ENCODE data around the gene EFNA5. TPM values are rescaled to one million over a fixed set of nuclear protein-coding genes. Genes with fewer than 3 reads are reported as not detected.

Gene EFNA5
- polyA plus RNA-seq, 3 donors: 0.01 TPM; not detected in 2

GRCh38 chr5:107483231-107484024 lies 187.3 kb downstream of the EFNA5 start:
- H3K9me3 Mint-ChIP-seq: peaks cover 0 to 2% (median 0%) of the 10 kb centered on the region in 7 donors
- H3K4me1 ChIP-seq (ENCODE audit: control insufficient read depth in 1 of 2, insufficient read depth in 2 of 2, low read length in 2 of 2): peaks cover 13 to 19% of the 10 kb centered on the region in 2 donors
- H3K9me3 ChIP-seq (replicated peaks in 1 of 2; ENCODE audit: control insufficient read depth in 1 of 2, insufficient read depth in 1 of 2, low read length in 2 of 2): no peaks in the 10 kb centered on the region
- no peak overlapping the region for H3K27ac Mint-ChIP-seq
- H3K79me2 ChIP-seq (ENCODE audit: insufficient read depth, low read length): no peaks in the 10 kb centered on the region
- H3K9ac ChIP-seq (ENCODE audit: insufficient read depth, low read length, poor library complexity, severe bottlenecking): no peak overlapping the region
- DNase-seq: no peak
- no peak for TF ChIP-seq CTCF (IDR thresholded peaks at IDR 0.05)
- H3K27ac ChIP-seq (ENCODE audit: low read depth in 1 of 2, low read length in 2 of 2): no peak overlapping the region
- H2AFZ ChIP-seq (ENCODE audit: insufficient read depth, low read depth, low read length, poor library complexity, severe bottlenecking): no peak overlapping the region
- intact Hi-C loops (cut with micrococcal nuclease): no loop called here
- no peaks in the 10 kb centered on the region for H4K20me1 ChIP-seq (ENCODE audit: insufficient read depth, low read length)
- no peaks in the 10 kb centered on the region for H3K27me3 Mint-ChIP-seq (ENCODE audit: low read depth in 3 of 3)
- H3K4me1 Mint-ChIP-seq: peaks cover 14% of the 10 kb centered on the region
- no peak overlapping the region for H3K4me3 Mint-ChIP-seq
- WGBS (ENCODE audit: insufficient coverage): 89% methylated on average over 5 of the region's 5 CpGs
- H3K36me3 Mint-ChIP-seq: no peaks in the 10 kb centered on the region
- no peak overlapping the region for H3K4me2 ChIP-seq (replicated peaks; ENCODE audit: extremely low read depth, low read length, poor library complexity, severe bottlenecking)
- no peaks in the 10 kb centered on the region for H3K27me3 ChIP-seq (ENCODE audit: control insufficient read depth in 2 of 2, insufficient read depth in 2 of 2, low read length in 2 of 2)
- H3K4me3 ChIP-seq (replicated peaks in 1 of 3; ENCODE audit: low read depth in 2 of 3, low read length in 3 of 3): no peak overlapping the region
- H3K36me3 ChIP-seq (replicated peaks in 1 of 2; ENCODE audit: control insufficient read depth in 1 of 2, insufficient read depth in 2 of 2, low read length in 2 of 2): no peaks in the 10 kb centered on the region

GRCh38 chr5:107478068-107478641 lies 192.6 kb downstream of the EFNA5 start:
- intact Hi-C loops (cut with micrococcal nuclease): no loop called here
- no peak overlapping the region for H3K4me3 Mint-ChIP-seq
- Histone ChIP-seq H3K27me3 (ENCODE audit: control insufficient read depth in 2 of 2, insufficient read depth in 2 of 2, low read length in 2 of 2) (no peaks in the 10 kb centered on the region), H3K9ac (ENCODE audit: insufficient read depth, low read length, poor library complexity, severe bottlenecking) (no peak overlapping the region), H3K27ac (ENCODE audit: low read depth in 1 of 2, low read length in 2 of 2) (no peak overlapping the region), H3K79me2 (ENCODE audit: insufficient read depth, low read length) (no peaks in the 10 kb centered on the region), H3K4me1 (ENCODE audit: control insufficient read depth in 1 of 2, insufficient read depth in 2 of 2, low read length in 2 of 2) (peaks cover 0 to 13% of the 10 kb centered on the region in 2 donors), H3K4me2 (replicated peaks; ENCODE audit: extremely low read depth, low read length, poor library complexity, severe bottlenecking) (no peak overlapping the region), H2AFZ (ENCODE audit: insufficient read depth, low read depth, low read length, poor library complexity, severe bottlenecking) (no peak overlapping the region), H3K36me3 (replicated peaks in 1 of 2; ENCODE audit: control insufficient read depth in 1 of 2, insufficient read depth in 2 of 2, low read length in 2 of 2) (no peaks in the 10 kb centered on the region), H4K20me1 (ENCODE audit: insufficient read depth, low read length) (no peaks in the 10 kb centered on the region), H3K9me3 (replicated peaks in 1 of 2; ENCODE audit: control insufficient read depth in 1 of 2, insufficient read depth in 1 of 2, low read length in 2 of 2) (no peaks in the 10 kb centered on the region), H3K4me3 (replicated peaks in 1 of 3; ENCODE audit: low read depth in 2 of 3, low read length in 3 of 3) (no peak overlapping the region)
- H3K27ac Mint-ChIP-seq: no peak overlapping the region
- H3K9me3 Mint-ChIP-seq: peaks cover 0 to 2% (median 0%) of the 10 kb centered on the region in 7 donors
- no peak for TF ChIP-seq CTCF (IDR thresholded peaks at IDR 0.05)
- H3K27me3 Mint-ChIP-seq (ENCODE audit: low read depth in 3 of 3): no peaks in the 10 kb centered on the region
- DNase-seq: no peak
- H3K4me1 Mint-ChIP-seq: peaks cover 10% of the 10 kb centered on the region
- 100% methylated on average over 1 of the region's 6 CpGs for WGBS (ENCODE audit: insufficient coverage)
- H3K36me3 Mint-ChIP-seq: no peaks in the 10 kb centered on the region

All from CD14-positive monocyte (primary cell).